ENCODE measurements around the gene L3MBTL3. TPM values are rescaled to one million over a fixed set of nuclear protein-coding genes. Genes with fewer than 3 reads are reported as not detected.

The L3MBTL3 gene
- total and polyA plus RNA-seq, 2 experiments from 2014 or later: 8.7 to 11.2 TPM

DNA sequence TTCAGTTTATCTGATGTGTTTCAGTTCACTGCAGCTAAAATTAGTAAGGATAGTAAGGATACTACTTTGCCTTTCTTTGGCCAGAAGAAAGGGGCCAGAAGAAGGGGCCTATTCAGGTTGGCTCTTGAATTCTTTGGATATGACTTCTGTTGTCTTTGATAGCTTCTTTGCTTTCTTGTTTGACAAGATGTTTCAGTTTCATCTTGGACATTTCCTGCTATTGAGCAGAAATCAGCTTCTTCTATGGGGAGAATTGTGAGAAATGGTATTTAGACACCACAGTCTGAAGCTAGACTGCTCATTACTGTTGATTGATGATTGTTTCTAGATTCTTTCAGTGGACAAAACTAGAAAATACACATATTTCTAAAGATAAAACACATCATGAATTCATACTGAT is 23.2 kb downstream of the L3MBTL3 start (continued):
- TF ChIP-seq JUNB (IDR thresholded peaks at IDR 0.05; ENCODE audit: unreplicated experiment) (no peak), CREB1 (CRISPR knock-in tag; IDR thresholded peaks at IDR 0.05; ENCODE audit: low read depth) (no peak), EZH2phosphoT487 (IDR thresholded peaks at IDR 0.05; ENCODE audit: unreplicated experiment) (no peak)
- TF ChIP-seq, protein P1, sequence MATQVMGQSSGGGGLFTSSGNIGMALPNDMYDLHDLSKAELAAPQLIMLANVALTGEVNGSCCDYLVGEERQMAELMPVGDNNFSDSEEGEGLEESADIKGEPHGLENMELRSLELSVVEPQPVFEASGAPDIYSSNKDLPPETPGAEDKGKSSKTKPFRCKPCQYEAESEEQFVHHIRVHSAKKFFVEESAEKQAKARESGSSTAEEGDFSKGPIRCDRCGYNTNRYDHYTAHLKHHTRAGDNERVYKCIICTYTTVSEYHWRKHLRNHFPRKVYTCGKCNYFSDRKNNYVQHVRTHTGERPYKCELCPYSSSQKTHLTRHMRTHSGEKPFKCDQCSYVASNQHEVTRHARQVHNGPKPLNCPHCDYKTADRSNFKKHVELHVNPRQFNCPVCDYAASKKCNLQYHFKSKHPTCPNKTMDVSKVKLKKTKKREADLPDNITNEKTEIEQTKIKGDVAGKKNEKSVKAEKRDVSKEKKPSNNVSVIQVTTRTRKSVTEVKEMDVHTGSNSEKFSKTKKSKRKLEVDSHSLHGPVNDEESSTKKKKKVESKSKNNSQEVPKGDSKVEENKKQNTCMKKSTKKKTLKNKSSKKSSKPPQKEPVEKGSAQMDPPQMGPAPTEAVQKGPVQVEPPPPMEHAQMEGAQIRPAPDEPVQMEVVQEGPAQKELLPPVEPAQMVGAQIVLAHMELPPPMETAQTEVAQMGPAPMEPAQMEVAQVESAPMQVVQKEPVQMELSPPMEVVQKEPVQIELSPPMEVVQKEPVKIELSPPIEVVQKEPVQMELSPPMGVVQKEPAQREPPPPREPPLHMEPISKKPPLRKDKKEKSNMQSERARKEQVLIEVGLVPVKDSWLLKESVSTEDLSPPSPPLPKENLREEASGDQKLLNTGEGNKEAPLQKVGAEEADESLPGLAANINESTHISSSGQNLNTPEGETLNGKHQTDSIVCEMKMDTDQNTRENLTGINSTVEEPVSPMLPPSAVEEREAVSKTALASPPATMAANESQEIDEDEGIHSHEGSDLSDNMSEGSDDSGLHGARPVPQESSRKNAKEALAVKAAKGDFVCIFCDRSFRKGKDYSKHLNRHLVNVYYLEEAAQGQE (IDR thresholded peaks at IDR 0.05; ENCODE audit: unreplicated experiment): no peak

DNA sequence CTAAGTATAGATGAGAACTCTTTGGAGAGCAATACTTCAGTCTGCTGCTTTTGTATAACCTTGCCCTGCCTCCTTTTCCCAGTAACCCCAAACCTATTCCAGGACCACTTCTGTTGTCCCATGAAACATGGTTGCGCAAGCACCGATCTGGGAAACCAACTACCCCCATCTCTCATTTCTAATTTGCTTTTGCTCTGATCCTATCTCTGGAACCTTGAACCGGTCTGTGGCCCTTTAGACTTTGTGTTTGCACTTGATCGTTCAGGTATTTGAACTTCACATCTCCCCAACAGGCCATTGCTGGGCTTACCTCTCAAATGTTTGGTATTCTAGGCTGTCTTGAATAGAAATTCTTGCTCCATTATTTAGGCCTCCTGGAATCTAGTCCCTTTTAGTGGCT is 25.0 kb downstream of the L3MBTL3 start:
- no peaks in the 10 kb centered on the region for H3K27me3 Mint-ChIP-seq (ENCODE audit: insufficient read depth, low read depth, poor library complexity)
- Histone ChIP-seq H4K20me1 (replicated peaks; ENCODE audit: insufficient read depth) (0 out of 2 replicates have a peak, but pooled peaks cover 4% of the 10 kb centered on the region), H2AFZ (no peak overlapping the region), H3K4me1 (ENCODE audit: insufficient read depth) (peaks cover 7% of the 10 kb centered on the region), H3K79me2 (replicated peaks; ENCODE audit: insufficient read depth) (0 out of 2 replicates have a peak, but pooled peaks cover 3% of the 10 kb centered on the region), H3K27ac (ENCODE audit: low read depth) (no peak overlapping the region), H3F3A (replicated peaks; ENCODE audit: low read depth) (no peaks in the 10 kb centered on the region), H3K27me3 (ENCODE audit: insufficient read depth) (no peaks in the 10 kb centered on the region), H3K9me2 (ENCODE audit: insufficient read depth) (no peaks in the 10 kb centered on the region), H3K4me2 (no peak overlapping the region), H3K4me3 (no peak overlapping the region), H3K36me3 (ENCODE audit: insufficient read depth) (no peaks in the 10 kb centered on the region)
- peak overlapping the region; percentile 50 for H3K27ac Mint-ChIP-seq
- no peak overlapping the region for H3K4me3 Mint-ChIP-seq
- peak; percentile 48; the same call in 2 of the 3 replicates for ATAC-seq
- H3K9me3 Mint-ChIP-seq: no peaks in the 10 kb centered on the region
- DNase-seq (ENCODE audit: low spot score): peak; percentile 42
- no peaks in the 10 kb centered on the region for H3K36me3 Mint-ChIP-seq (ENCODE audit: low read depth)
- H3K4me1 Mint-ChIP-seq: peaks cover 26% of the 10 kb centered on the region
- TF ChIP-seq, protein P1 (IDR thresholded peaks at IDR 0.05; ENCODE audit: unreplicated experiment): no peak
- TF ChIP-seq ZNF331 (CRISPR knock-in tag; IDR thresholded peaks at IDR 0.05; ENCODE audit: low read depth) (no peak), STAT1 (IDR thresholded peaks at IDR 0.05; ENCODE audit: unreplicated experiment) (no peak), CREB1 (CRISPR knock-in tag; IDR thresholded peaks at IDR 0.05; ENCODE audit: low read depth) (no peak), JUNB (IDR thresholded peaks at IDR 0.05; ENCODE audit: unreplicated experiment) (no peak)
- TF ChIP-seq, protein P2, sequence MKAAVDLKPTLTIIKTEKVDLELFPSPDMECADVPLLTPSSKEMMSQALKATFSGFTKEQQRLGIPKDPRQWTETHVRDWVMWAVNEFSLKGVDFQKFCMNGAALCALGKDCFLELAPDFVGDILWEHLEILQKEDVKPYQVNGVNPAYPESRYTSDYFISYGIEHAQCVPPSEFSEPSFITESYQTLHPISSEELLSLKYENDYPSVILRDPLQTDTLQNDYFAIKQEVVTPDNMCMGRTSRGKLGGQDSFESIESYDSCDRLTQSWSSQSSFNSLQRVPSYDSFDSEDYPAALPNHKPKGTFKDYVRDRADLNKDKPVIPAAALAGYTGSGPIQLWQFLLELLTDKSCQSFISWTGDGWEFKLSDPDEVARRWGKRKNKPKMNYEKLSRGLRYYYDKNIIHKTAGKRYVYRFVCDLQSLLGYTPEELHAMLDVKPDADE (IDR thresholded peaks at IDR 0.05): no peak
- TF ChIP-seq, protein P3, sequence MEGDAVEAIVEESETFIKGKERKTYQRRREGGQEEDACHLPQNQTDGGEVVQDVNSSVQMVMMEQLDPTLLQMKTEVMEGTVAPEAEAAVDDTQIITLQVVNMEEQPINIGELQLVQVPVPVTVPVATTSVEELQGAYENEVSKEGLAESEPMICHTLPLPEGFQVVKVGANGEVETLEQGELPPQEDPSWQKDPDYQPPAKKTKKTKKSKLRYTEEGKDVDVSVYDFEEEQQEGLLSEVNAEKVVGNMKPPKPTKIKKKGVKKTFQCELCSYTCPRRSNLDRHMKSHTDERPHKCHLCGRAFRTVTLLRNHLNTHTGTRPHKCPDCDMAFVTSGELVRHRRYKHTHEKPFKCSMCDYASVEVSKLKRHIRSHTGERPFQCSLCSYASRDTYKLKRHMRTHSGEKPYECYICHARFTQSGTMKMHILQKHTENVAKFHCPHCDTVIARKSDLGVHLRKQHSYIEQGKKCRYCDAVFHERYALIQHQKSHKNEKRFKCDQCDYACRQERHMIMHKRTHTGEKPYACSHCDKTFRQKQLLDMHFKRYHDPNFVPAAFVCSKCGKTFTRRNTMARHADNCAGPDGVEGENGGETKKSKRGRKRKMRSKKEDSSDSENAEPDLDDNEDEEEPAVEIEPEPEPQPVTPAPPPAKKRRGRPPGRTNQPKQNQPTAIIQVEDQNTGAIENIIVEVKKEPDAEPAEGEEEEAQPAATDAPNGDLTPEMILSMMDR (conservative IDR thresholded peaks at IDR 0.05; ENCODE audit: low read depth in 2 of 2): no peak

Measured in GM23338 (cell line).